HepG2 (cell line): ENCODE data around the gene IL18RAP. TPM values are rescaled to one million over a fixed set of nuclear protein-coding genes. Genes with fewer than 3 reads are reported as not detected.

Source experiments
- ATAC-seq: fragments of 200-7000 bp; cut with Tn5 transposase; 3 replicates; pipeline ENCODE4 v1.9.1; 2020; ENCODE audit warnings: mild to moderate bottlenecking, moderate library complexity
- BruUV-seq: library from RNA; stranded (reverse); fragments of 400-500 nt; replicated peaks from 2 replicates; lab custom pipeline; 2021; lab: Mats Ljungman, UMichigan
- CTCF ChIA-PET: fragments of 300-600 bp; formaldehyde crosslinking; extraction: SDS; loops from one replicate; lab custom pipeline; 2021; ENCODE audit warnings: low total read pairs, inconsistent platforms, low intra/inter-chr PET ratio; lab: Yijun Ruan, JAX
- POLR2A ChIA-PET: fragments of 350-600 bp; sonication (Branson Sonifier 250); formaldehyde crosslinking; loops from one replicate; lab custom pipeline; 2020; ENCODE audit warnings: antibody characterized with exemption, inconsistent platforms; lab: Yijun Ruan, JAX
- DNase-seq: peaks from one replicate; pipeline ENCODE4 v3.0.0-alpha.2; 2015; ENCODE audit warnings: low spot score
- FAIRE-seq: peaks from 3 replicates; lab custom pipeline; 2011; peaks lifted over from hg19 to GRCh38; lab: Jason Lieb, UNC
- H2AFZ ChIP-seq: one replicate; pipeline ENCODE4 v1.6.1; 2011; ENCODE audit warnings: low read length, inconsistent platforms
- H3K27ac ChIP-seq: fragments of 300-600 bp; 3 replicates; pipeline ENCODE4 v1.8.0; 2011; ENCODE audit warnings: mixed run types, mild to moderate bottlenecking, mixed read lengths, low read length, inconsistent platforms; ENCODE audit not compliant: insufficient read depth; ENCODE audit errors: extremely low read length
- H3K27me3 ChIP-seq, 2 experiments: fragments of 200-600 bp in 1 of 2; 2 replicates in 1 of 2; 3 replicates in 1 of 2; pipeline versions ENCODE4 v1.6.0 to v1.8.0; 2011; ENCODE audit warnings: low read length in 2 of 2, mild to moderate bottlenecking in 2 of 2, moderate library complexity in 2 of 2, inconsistent platforms in 1 of 2; ENCODE audit not compliant: insufficient read depth in 2 of 2, control insufficient read depth in 1 of 2
- H3K36me3 ChIP-seq, 2 experiments: fragments of 200-600 bp in 1 of 2; replicated peaks in 1 of 2; 2 replicates in 1 of 2; 3 replicates in 1 of 2; pipeline versions ENCODE4 v1.5.1 to v1.8.0; 2011; ENCODE audit warnings: low read length in 2 of 2, inconsistent platforms in 1 of 2; ENCODE audit not compliant: insufficient read depth in 2 of 2, control insufficient read depth in 1 of 2
- H3K4me1 ChIP-seq: 2 replicates; pipeline ENCODE4 v1.5.1; 2012; ENCODE audit warnings: low read length, inconsistent platforms; ENCODE audit not compliant: insufficient read depth
- H3K4me2 ChIP-seq: 2 replicates; pipeline ENCODE4 v1.6.0; 2011; ENCODE audit warnings: low read depth, low read length, inconsistent platforms
- H3K4me3 ChIP-seq, 3 experiments: fragments of 200-600 bp in 1 of 3; sonication (generic), shearing (Covaris generic) in 1 of 3; replicated peaks in 1 of 3; 2 replicates each; pipeline ENCODE4 v1.5.1; 2011 to 2016; ENCODE audit warnings: low read length in 3 of 3, inconsistent platforms in 2 of 3, low read depth in 2 of 3, mild to moderate bottlenecking in 2 of 3, control low read depth in 1 of 3, mixed read lengths in 1 of 3; ENCODE audit not compliant: insufficient read depth in 1 of 3
- H3K79me2 ChIP-seq: one replicate; pipeline ENCODE4 v1.6.1; 2011; ENCODE audit warnings: low read length, inconsistent platforms; ENCODE audit not compliant: insufficient read depth
- H3K9ac ChIP-seq: 2 replicates; pipeline ENCODE4 v1.6.0; 2011; ENCODE audit warnings: mild to moderate bottlenecking, low read depth, low read length, inconsistent platforms; ENCODE audit not compliant: insufficient read depth
- H3K9me3 ChIP-seq: 2 replicates; pipeline ENCODE4 v1.5.1; 2012; ENCODE audit warnings: mild to moderate bottlenecking, low read length
- H4K20me1 ChIP-seq: 2 replicates; pipeline ENCODE4 v1.6.0; 2011; ENCODE audit warnings: inconsistent platforms, mild to moderate bottlenecking, low read length, moderate library complexity; ENCODE audit not compliant: insufficient read depth
- ATAD3A ChIP-seq: sonication (generic); formaldehyde crosslinking; IDR thresholded peaks from 2 replicates; pipeline ENCODE4 v1.4.0; 2020; ENCODE audit warnings: missing genetic modification reagents
- NFRKB ChIP-seq: fragments of 450-650 bp; IDR thresholded peaks from 2 replicates; pipeline ENCODE4 v1.6.1; 2017
- NFYC ChIP-seq: IDR thresholded peaks from 2 replicates; pipeline ENCODE4 v1.6.1; 2016; ENCODE audit warnings: missing genetic modification reagents, missing compliant biosample characterization
- RXRA ChIP-seq: sonication (generic); formaldehyde crosslinking; IDR thresholded peaks from 2 replicates; pipeline ENCODE4 v1.5.1; 2020; ENCODE audit warnings: missing genetic modification reagents
- SATB2 ChIP-seq: sonication (generic); formaldehyde crosslinking; IDR thresholded peaks from 2 replicates; pipeline ENCODE4 v1.5.0; 2020; ENCODE audit warnings: missing genetic modification reagents
- SRF ChIP-seq: IDR thresholded peaks from 2 replicates; pipeline ENCODE4 v1.6.1; 2011; ENCODE audit warnings: mild to moderate bottlenecking, low read depth, low read length, moderate library complexity
- THAP11 ChIP-seq: IDR thresholded peaks from 2 replicates; pipeline ENCODE4 v1.6.1; 2016; ENCODE audit warnings: missing biosample characterization, missing genetic modification reagents
- ZBTB7B ChIP-seq: sonication (generic); formaldehyde crosslinking; IDR thresholded peaks from 2 replicates; pipeline ENCODE4 v1.4.0; 2020; ENCODE audit warnings: missing genetic modification reagents
- ZFP90 ChIP-seq: sonication (generic); formaldehyde crosslinking; IDR thresholded peaks from 2 replicates; pipeline ENCODE4 v1.8.0; 2022; ENCODE audit warnings: missing genetic modification reagents, mild to moderate bottlenecking, inconsistent platforms, borderline replicate concordance
- ZFYVE20 ChIP-seq: sonication (generic); formaldehyde crosslinking; IDR thresholded peaks from 2 replicates; pipeline ENCODE4 v1.8.0; 2023; ENCODE audit warnings: low read depth, mild to moderate bottlenecking, moderate library complexity, missing genetic modification reagents, borderline replicate concordance
- ZNF136 ChIP-seq: sonication (generic); formaldehyde crosslinking; IDR thresholded peaks from 2 replicates; pipeline ENCODE4 v1.8.1; 2022; ENCODE audit warnings: low read depth, mild to moderate bottlenecking, moderate library complexity, missing genetic modification reagents
- ZNF510 ChIP-seq: sonication (generic); formaldehyde crosslinking; IDR thresholded peaks from 2 replicates; pipeline ENCODE4 v1.4.0; 2020; ENCODE audit warnings: low read depth, mild to moderate bottlenecking, missing genetic modification reagents
- ZNF563 ChIP-seq: sonication (generic); formaldehyde crosslinking; IDR thresholded peaks from 2 replicates; pipeline ENCODE4 v1.8.0; 2022; ENCODE audit warnings: mild to moderate bottlenecking, moderate library complexity, missing genetic modification reagents
- WGBS: methylation state at CpG from one replicate; pipeline ENCODE4 v1.1.6; 2017; ENCODE audit warnings: low lambda C conversion rate; 5-methylcytosine and 5-hydroxymethylcytosine counted together
- in situ Hi-C: cut with HindIII; loops from 2 replicates; pipeline ENCODE4 v1.10.0; 2017; ENCODE audit warnings: low pct_unique_long_range_greater_than_20kb; ENCODE audit not compliant: extremely low pct_ligation_motif_present
- intact Hi-C: fragments of 100-400 bp; cut with micrococcal nuclease; formaldehyde crosslinking; loops from one replicate; pipeline ENCODE4 v1.10.0; 2022; ENCODE audit not compliant: unreplicated experiment
- polyA plus RNA-seq, 8 experiments: library from polyadenylated mRNA; depleted of rRNA in 3 of 8; stranded (reverse) in 7 of 8; unstranded in 1 of 8; fragments of >200 nt; fragmentation: Illumina TruSeq in 4 of 8; extraction: Trizol in 4 of 8; gene quantifications; 2 replicates each; pipeline versions ENCODE4 v1.2.1 to v1.2.3, GENCODE V29; 2011 to 2016; ENCODE audit warnings: low read depth in 4 of 8, missing spikeins in 1 of 8, mixed read lengths in 1 of 8; ENCODE audit not compliant: insufficient read depth in 1 of 8
- total RNA-seq, 5 experiments: library from RNA; depleted of rRNA; stranded (reverse); fragments of >200 nt; fragmentation: Illumina TruSeq; extraction: Trizol; gene quantifications; 2 replicates each; pipeline ENCODE4 v1.2.3, GENCODE V29; 2016; ENCODE audit warnings: low read depth in 1 of 5
- TF ChIP-seq, protein P1 (sequence below): sonication (generic); formaldehyde crosslinking; IDR thresholded peaks from 2 replicates; pipeline ENCODE4 v1.5.1; 2020; ENCODE audit warnings: missing genetic modification reagents, mild to moderate bottlenecking, borderline replicate concordance
- TF ChIP-seq, protein P2 (sequence below): sonication (generic); formaldehyde crosslinking; IDR thresholded peaks from 2 replicates; pipeline ENCODE4 v1.4.0; 2020; ENCODE audit warnings: missing genetic modification reagents

The IL18RAP gene
- total and polyA plus RNA-seq, 2 of the 13 experiments (the other 11 are each of a cell fraction or from before 2014, with no cell fraction given): 0.05 TPM; not detected in 1

DNA sequence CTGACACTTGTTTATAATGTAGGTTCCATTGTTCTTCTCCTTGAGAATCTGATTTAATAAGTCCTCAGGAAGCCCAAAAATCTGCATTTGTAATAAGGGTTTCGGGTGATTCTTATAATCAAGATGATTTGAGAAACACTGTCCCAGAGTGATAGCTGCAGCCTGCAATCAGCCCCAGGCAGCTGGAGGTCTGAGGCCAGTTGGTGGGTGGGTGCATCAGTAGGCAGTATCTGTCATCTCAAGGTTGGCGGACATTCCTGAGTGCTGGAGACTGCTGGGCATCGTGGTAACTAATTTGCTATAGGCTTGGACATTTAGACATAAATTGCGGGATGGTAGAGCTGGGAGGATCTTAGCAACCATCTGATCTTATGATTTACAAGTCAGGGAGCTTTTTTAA is 2.7 kb upstream of the IL18RAP start:
- TF ChIP-seq SATB2 (no peak), ZNF563 (no peak), NFRKB (no peak), ZFYVE20 (CRISPR knock-in tag) (no peak), ZNF510 (CRISPR knock-in tag) (no peak), ATAD3A (CRISPR knock-in tag) (no peak), ZBTB7B (CRISPR knock-in tag) (no peak), RXRA (no peak), THAP11 (CRISPR knock-in tag) (no peak), ZFP90 (no peak), ZNF136 (CRISPR knock-in tag) (no peak), SRF (no peak), NFYC (CRISPR knock-in tag) (no peak)
- TF ChIP-seq, protein P1, sequence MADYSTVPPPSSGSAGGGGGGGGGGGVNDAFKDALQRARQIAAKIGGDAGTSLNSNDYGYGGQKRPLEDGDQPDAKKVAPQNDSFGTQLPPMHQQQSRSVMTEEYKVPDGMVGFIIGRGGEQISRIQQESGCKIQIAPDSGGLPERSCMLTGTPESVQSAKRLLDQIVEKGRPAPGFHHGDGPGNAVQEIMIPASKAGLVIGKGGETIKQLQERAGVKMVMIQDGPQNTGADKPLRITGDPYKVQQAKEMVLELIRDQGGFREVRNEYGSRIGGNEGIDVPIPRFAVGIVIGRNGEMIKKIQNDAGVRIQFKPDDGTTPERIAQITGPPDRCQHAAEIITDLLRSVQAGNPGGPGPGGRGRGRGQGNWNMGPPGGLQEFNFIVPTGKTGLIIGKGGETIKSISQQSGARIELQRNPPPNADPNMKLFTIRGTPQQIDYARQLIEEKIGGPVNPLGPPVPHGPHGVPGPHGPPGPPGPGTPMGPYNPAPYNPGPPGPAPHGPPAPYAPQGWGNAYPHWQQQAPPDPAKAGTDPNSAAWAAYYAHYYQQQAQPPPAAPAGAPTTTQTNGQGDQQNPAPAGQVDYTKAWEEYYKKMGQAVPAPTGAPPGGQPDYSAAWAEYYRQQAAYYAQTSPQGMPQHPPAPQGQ: no peak
- TF ChIP-seq, protein P2, sequence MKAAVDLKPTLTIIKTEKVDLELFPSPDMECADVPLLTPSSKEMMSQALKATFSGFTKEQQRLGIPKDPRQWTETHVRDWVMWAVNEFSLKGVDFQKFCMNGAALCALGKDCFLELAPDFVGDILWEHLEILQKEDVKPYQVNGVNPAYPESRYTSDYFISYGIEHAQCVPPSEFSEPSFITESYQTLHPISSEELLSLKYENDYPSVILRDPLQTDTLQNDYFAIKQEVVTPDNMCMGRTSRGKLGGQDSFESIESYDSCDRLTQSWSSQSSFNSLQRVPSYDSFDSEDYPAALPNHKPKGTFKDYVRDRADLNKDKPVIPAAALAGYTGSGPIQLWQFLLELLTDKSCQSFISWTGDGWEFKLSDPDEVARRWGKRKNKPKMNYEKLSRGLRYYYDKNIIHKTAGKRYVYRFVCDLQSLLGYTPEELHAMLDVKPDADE: no peak
- FAIRE-seq: no peak
- no TSS peak for BruUV-seq
- Histone ChIP-seq H4K20me1 (no peaks in the 10 kb centered on the region), H2AFZ (no peak overlapping the region), H3K9me3 (no peaks in the 10 kb centered on the region), H3K36me3 (no peaks in the 10 kb centered on the region), H3K79me2 (no peaks in the 10 kb centered on the region), H3K4me3 (no peak overlapping the region), H3K9ac (no peak overlapping the region), H3K4me1 (no peaks in the 10 kb centered on the region), H3K27me3 (peaks cover 2 to 32% of the 10 kb centered on the region in 2 experiments; a peak in 3 of 5 replicates), H3K4me2 (no peak overlapping the region), H3K27ac (no peak overlapping the region)
- POLR2A ChIA-PET: no interaction called here
- 8% methylated on average over 4 of the region's 4 CpGs for WGBS
- ATAC-seq: no peak
- intact Hi-C loops (no loop called here), in situ Hi-C loops (no loop called here)
- CTCF ChIA-PET: no interaction called here
- DNase-seq: no peak
